ENCODE data around the gene SUPT3H. TPM values are rescaled to one million over a fixed set of nuclear protein-coding genes. Genes with fewer than 3 reads are reported as not detected.

Gene SUPT3H
- total and polyA plus RNA-seq, 2 of the 13 experiments (the other 11 are each of a cell fraction or from before 2014, with no cell fraction given) = 11.9 to 36.1 TPM

DNA sequence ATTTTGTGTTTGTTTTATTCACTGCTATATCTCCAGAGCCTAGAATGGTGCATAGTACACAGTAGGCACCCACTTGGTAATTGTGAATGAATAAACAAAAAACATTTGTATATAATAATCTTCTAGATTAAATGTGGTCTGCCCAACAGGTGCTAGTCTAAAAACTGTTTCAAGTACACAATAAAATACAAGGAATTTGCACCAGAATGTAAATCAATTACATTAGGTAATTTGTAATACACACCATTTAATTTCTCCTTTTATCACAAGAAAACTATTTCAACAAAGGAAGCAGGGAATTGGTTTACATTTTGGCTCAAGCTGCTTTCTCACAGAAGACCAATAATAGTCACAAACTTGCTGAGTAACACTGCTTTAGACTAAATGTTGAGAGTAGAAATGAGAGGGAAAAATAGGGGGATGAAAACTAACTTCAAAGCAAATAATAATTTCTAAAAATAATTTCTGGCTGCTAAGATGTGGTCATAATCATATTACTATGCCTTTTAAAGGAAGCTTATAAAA lies 27.5 kb downstream of the SUPT3H start:
- Histone ChIP-seq H3K27me3 (ENCODE audit: control insufficient read depth in 1 of 2, insufficient read depth in 2 of 2, low read length in 2 of 2) (no peaks in the 10 kb centered on the region), H3K36me3 (replicated peaks in 1 of 2; ENCODE audit: control insufficient read depth in 1 of 2, insufficient read depth in 2 of 2, low read length in 2 of 2) (peaks cover 2 to 3% of the 10 kb centered on the region in 2 experiments; a peak in 1 of 5 replicates), H3K4me2 (ENCODE audit: low read depth, low read length) (no peak overlapping the region), H3K4me1 (ENCODE audit: insufficient read depth, low read length) (no peaks in the 10 kb centered on the region), H4K20me1 (ENCODE audit: insufficient read depth, low read length) (no peaks in the 10 kb centered on the region), H3K27ac (ENCODE audit: extremely low read length, insufficient read depth, low read length) (no peak overlapping the region), H3K79me2 (ENCODE audit: insufficient read depth, low read length) (no peaks in the 10 kb centered on the region), H3K9me3 (ENCODE audit: low read length) (no peaks in the 10 kb centered on the region), H3K9ac (ENCODE audit: insufficient read depth, low read depth, low read length) (no peak overlapping the region), H2AFZ (ENCODE audit: low read length) (no peak overlapping the region), H3K4me3 (replicated peaks in 1 of 3; ENCODE audit: insufficient read depth in 1 of 3, low read depth in 2 of 3, low read length in 3 of 3) (no peak overlapping the region)
- ATAC-seq (no peak), FAIRE-seq (no peak), DNase-seq (ENCODE audit: low spot score) (no peak)
- ChIA-PET CTCF (ENCODE audit: low intra/inter-chr PET ratio, low total read pairs) (no interaction called here), POLR2A (no interaction called here)
- BruUV-seq (replicated peaks) = no TSS peak
- TF ChIP-seq CREB1 (IDR thresholded peaks at IDR 0.05) = no peak
- no peak for TF ChIP-seq CREB1 (CRISPR knock-in tag; IDR thresholded peaks at IDR 0.05)
- TF ChIP-seq, protein P1, sequence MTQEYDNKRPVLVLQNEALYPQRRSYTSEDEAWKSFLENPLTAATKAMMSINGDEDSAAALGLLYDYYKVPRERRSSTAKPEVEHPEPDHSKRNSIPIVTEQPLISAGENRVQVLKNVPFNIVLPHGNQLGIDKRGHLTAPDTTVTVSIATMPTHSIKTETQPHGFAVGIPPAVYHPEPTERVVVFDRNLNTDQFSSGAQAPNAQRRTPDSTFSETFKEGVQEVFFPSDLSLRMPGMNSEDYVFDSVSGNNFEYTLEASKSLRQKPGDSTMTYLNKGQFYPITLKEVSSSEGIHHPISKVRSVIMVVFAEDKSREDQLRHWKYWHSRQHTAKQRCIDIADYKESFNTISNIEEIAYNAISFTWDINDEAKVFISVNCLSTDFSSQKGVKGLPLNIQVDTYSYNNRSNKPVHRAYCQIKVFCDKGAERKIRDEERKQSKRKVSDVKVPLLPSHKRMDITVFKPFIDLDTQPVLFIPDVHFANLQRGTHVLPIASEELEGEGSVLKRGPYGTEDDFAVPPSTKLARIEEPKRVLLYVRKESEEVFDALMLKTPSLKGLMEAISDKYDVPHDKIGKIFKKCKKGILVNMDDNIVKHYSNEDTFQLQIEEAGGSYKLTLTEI (CRISPR knock-in tag; conservative IDR thresholded peaks at IDR 0.05) = no peak
- TF ChIP-seq, protein P2, sequence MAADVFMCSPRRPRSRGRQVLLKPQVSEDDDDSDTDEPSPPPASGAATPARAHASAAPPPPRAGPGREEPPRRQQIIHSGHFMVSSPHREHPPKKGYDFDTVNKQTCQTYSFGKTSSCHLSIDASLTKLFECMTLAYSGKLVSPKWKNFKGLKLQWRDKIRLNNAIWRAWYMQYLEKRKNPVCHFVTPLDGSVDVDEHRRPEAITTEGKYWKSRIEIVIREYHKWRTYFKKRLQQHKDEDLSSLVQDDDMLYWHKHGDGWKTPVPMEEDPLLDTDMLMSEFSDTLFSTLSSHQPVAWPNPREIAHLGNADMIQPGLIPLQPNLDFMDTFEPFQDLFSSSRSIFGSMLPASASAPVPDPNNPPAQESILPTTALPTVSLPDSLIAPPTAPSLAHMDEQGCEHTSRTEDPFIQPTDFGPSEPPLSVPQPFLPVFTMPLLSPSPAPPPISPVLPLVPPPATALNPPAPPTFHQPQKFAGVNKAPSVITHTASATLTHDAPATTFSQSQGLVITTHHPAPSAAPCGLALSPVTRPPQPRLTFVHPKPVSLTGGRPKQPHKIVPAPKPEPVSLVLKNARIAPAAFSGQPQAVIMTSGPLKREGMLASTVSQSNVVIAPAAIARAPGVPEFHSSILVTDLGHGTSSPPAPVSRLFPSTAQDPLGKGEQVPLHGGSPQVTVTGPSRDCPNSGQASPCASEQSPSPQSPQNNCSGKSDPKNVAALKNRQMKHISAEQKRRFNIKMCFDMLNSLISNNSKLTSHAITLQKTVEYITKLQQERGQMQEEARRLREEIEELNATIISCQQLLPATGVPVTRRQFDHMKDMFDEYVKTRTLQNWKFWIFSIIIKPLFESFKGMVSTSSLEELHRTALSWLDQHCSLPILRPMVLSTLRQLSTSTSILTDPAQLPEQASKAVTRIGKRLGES (CRISPR knock-in tag; IDR thresholded peaks at IDR 0.05; ENCODE audit: borderline replicate concordance) = no peak
- no peak for TF ChIP-seq GFI1 (CRISPR knock-in tag; IDR thresholded peaks at IDR 0.05; ENCODE audit: borderline replicate concordance)
- no peak for TF ChIP-seq HOXA7 (CRISPR knock-in tag; IDR thresholded peaks at IDR 0.05)
- no peak for TF ChIP-seq NCOA1 (CRISPR knock-in tag; IDR thresholded peaks at IDR 0.05)
- TF ChIP-seq, protein P3, sequence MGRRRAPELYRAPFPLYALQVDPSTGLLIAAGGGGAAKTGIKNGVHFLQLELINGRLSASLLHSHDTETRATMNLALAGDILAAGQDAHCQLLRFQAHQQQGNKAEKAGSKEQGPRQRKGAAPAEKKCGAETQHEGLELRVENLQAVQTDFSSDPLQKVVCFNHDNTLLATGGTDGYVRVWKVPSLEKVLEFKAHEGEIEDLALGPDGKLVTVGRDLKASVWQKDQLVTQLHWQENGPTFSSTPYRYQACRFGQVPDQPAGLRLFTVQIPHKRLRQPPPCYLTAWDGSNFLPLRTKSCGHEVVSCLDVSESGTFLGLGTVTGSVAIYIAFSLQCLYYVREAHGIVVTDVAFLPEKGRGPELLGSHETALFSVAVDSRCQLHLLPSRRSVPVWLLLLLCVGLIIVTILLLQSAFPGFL (CRISPR knock-in tag; IDR thresholded peaks at IDR 0.05) = no peak
- TF ChIP-seq NFYC (CRISPR knock-in tag; IDR thresholded peaks at IDR 0.05) = no peak
- no peak for TF ChIP-seq CBX5 (CRISPR knock-in tag; IDR thresholded peaks at IDR 0.05; ENCODE audit: borderline replicate concordance)
- no peak for TF ChIP-seq MXD4 (CRISPR knock-in tag; IDR thresholded peaks at IDR 0.05)
- TF ChIP-seq, protein P4, sequence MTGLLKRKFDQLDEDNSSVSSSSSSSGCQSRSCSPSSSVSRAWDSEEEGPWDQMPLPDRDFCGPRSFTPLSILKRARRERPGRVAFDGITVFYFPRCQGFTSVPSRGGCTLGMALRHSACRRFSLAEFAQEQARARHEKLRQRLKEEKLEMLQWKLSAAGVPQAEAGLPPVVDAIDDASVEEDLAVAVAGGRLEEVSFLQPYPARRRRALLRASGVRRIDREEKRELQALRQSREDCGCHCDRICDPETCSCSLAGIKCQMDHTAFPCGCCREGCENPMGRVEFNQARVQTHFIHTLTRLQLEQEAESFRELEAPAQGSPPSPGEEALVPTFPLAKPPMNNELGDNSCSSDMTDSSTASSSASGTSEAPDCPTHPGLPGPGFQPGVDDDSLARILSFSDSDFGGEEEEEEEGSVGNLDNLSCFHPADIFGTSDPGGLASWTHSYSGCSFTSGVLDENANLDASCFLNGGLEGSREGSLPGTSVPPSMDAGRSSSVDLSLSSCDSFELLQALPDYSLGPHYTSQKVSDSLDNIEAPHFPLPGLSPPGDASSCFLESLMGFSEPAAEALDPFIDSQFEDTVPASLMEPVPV (CRISPR knock-in tag; IDR thresholded peaks at IDR 0.05) = no peak
- no peak for TF ChIP-seq ZNF264 (CRISPR knock-in tag; IDR thresholded peaks at IDR 0.05)
- TF ChIP-seq ZNF33A (CRISPR knock-in tag; IDR thresholded peaks at IDR 0.05; ENCODE audit: borderline replicate concordance) = no peak
- TF ChIP-seq NFE2L2 (IDR thresholded peaks at IDR 0.05; ENCODE audit: low read length) = no peak
- TF ChIP-seq SIX4 (CRISPR knock-in tag; IDR thresholded peaks at IDR 0.05) = no peak
- TF ChIP-seq ZNF337 (CRISPR knock-in tag; IDR thresholded peaks at IDR 0.05; ENCODE audit: borderline replicate concordance, low read depth) = no peak
- TF ChIP-seq ELF4 (CRISPR knock-in tag; IDR thresholded peaks at IDR 0.05; ENCODE audit: borderline replicate concordance) = no peak
- intact Hi-C loops (cut with micrococcal nuclease; ENCODE audit: unreplicated experiment) = loop anchor here (10.0 kb wide), 1 partner anchor 85 kb away; no protein-coding TSS in a partner anchor
- in situ Hi-C loops (cut with HindIII; ENCODE audit: extremely low pct_ligation_motif_present, low pct_unique_long_range_greater_than_20kb) = no loop called here

All from HepG2 (cell line).